CD8-positive, alpha-beta memory T cell (primary cell): ENCODE data around the gene KIRREL1. TPM values are rescaled to one million over a fixed set of nuclear protein-coding genes. Genes with fewer than 3 reads are reported as not detected.

Experiments
- CTCF ChIA-PET: fragments of 350-600 bp; sonication (Branson Sonifier 250); formaldehyde crosslinking; loops from one replicate; lab custom pipeline; 2021; ENCODE audit warnings: antibody characterized with exemption; lab: Charles Lee
- POLR2A ChIA-PET: fragments of 350-600 bp; sonication (Branson Sonifier 250); formaldehyde crosslinking; loops from one replicate; lab custom pipeline; 2021; ENCODE audit warnings: antibody characterized with exemption; lab: Charles Lee
- DNase-seq, 5 donors: peaks; one replicate each; pipeline versions ENCODE4 v3.0.0 to v3.0.0-alpha.2; 2020 to 2022; ENCODE audit warnings: mixed read lengths in 1 of 5
- H3K27ac ChIP-seq: one replicate; pipeline ENCODE4 v1.7.0; 2013; ENCODE audit warnings: low read depth, mild to moderate bottlenecking, low read length, moderate library complexity
- H3K27me3 ChIP-seq: 2 replicates; pipeline ENCODE4 v1.7.0; 2013; ENCODE audit warnings: low read length, mild to moderate bottlenecking; ENCODE audit not compliant: insufficient read depth, poor library complexity, severe bottlenecking
- H3K36me3 ChIP-seq: 2 replicates; pipeline ENCODE4 v1.7.0; 2013; ENCODE audit warnings: mild to moderate bottlenecking, low read length, moderate library complexity; ENCODE audit not compliant: insufficient read depth
- H3K4me1 ChIP-seq: 2 replicates; pipeline ENCODE4 v1.7.0; 2013; ENCODE audit warnings: mild to moderate bottlenecking, low read length, moderate library complexity; ENCODE audit not compliant: insufficient read depth
- H3K4me3 ChIP-seq: 2 replicates; pipeline ENCODE4 v1.7.0; 2013; ENCODE audit warnings: mild to moderate bottlenecking, low read length
- H3K9me3 ChIP-seq: 2 replicates; pipeline ENCODE4 v1.7.0; 2013; ENCODE audit warnings: mild to moderate bottlenecking, low read length
- H3K27ac Mint-ChIP-seq, 8 donors: one replicate each; pipeline ENCODE4 v1.8.0; 2020 to 2021; ENCODE audit warnings: mixed read lengths in 8 of 8, mild to moderate bottlenecking in 6 of 8, inconsistent platforms in 3 of 8, moderate library complexity in 3 of 8
- H3K27me3 Mint-ChIP-seq, 2 donors: one replicate each; pipeline ENCODE4 v1.8.0; 2020 to 2021; ENCODE audit warnings: mixed read lengths in 2 of 2, mild to moderate bottlenecking in 1 of 2, moderate library complexity in 1 of 2
- H3K36me3 Mint-ChIP-seq, 3 donors: one replicate each; pipeline ENCODE4 v1.8.0; 2020 to 2021; ENCODE audit warnings: mixed read lengths in 3 of 3, inconsistent platforms in 1 of 3, mild to moderate bottlenecking in 1 of 3
- H3K4me1 Mint-ChIP-seq, 3 donors: one replicate each; pipeline ENCODE4 v1.8.0; 2020 to 2021; ENCODE audit warnings: mixed read lengths in 3 of 3, inconsistent platforms in 1 of 3, mild to moderate bottlenecking in 1 of 3
- H3K4me3 Mint-ChIP-seq, 7 donors: one replicate each; pipeline ENCODE4 v1.8.0; 2020 to 2021; ENCODE audit warnings: mixed read lengths in 7 of 7, mild to moderate bottlenecking in 6 of 7, moderate library complexity in 4 of 7, inconsistent platforms in 2 of 7
- H3K9me3 Mint-ChIP-seq, 5 donors: one replicate each; pipeline ENCODE4 v1.8.0; 2020 to 2022; ENCODE audit warnings: mixed read lengths in 5 of 5, mild to moderate bottlenecking in 3 of 5, moderate library complexity in 2 of 5, inconsistent platforms in 1 of 5
- polyA plus RNA-seq: library from polyadenylated mRNA; unstranded; fragments of 300-500 nt; fragmentation: Illumina TruSeq; gene quantifications from one replicate; pipeline ENCODE4 v1.2.3, GENCODE V29; 2021
- total RNA-seq, 2 experiments: library from RNA; stranded (reverse); gene quantifications; one replicate each; pipeline ENCODE4 v1.2.3, GENCODE V29; 2021

KIRREL1 gene
- total and polyA plus RNA-seq, 3 experiments from 2014 or later: 0.04 TPM; not detected in 2

GRCh38 chr1:158105352-158106095, 112.1 kb downstream of the KIRREL1 start:
- no peaks in the 10 kb centered on the region for H3K27me3 ChIP-seq
- H3K36me3 ChIP-seq: no peaks in the 10 kb centered on the region
- POLR2A ChIA-PET: no interaction called here
- H3K4me1 Mint-ChIP-seq: peaks cover 0 to 4% (median 0%) of the 10 kb centered on the region in 3 donors
- no peaks in the 10 kb centered on the region for H3K4me1 ChIP-seq
- DNase-seq: no peak
- no peak overlapping the region for H3K4me3 Mint-ChIP-seq
- no peaks in the 10 kb centered on the region for H3K36me3 Mint-ChIP-seq
- peaks cover 3 to 17% of the 10 kb centered on the region in 2 donors for H3K27me3 Mint-ChIP-seq
- H3K9me3 Mint-ChIP-seq: peaks cover 0 to 1% (median 0%) of the 10 kb centered on the region in 5 donors
- H3K4me3 ChIP-seq: no peak overlapping the region
- H3K27ac ChIP-seq: no peak overlapping the region
- CTCF ChIA-PET: interaction anchor here (1.4 kb wide), 1 partner anchor 14 kb away, joined by 3 read pairs; no protein-coding TSS in a partner anchor
- H3K9me3 ChIP-seq: no peaks in the 10 kb centered on the region
- no peak overlapping the region for H3K27ac Mint-ChIP-seq

DNA sequence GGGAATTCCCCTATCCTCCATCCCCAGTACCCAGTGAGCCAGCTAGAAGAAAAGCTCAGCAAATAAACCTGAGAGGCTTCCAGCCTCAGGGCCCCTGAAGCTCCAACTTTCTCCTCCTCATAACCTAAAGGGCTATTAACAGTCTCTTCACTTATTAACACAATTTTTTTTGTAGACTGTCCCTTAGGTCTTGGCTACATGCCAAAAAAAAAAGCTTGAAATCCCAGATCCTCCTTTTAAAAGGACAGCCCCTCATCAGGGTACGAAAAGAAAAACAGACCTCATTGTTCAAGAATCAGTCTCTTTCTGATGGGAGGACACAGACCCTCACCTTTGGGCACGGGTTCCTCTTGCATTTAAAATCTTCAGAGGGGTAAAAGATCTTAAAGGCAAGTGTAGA, 114.5 kb downstream of the KIRREL1 start:
- Histone ChIP-seq H3K36me3 (no peaks in the 10 kb centered on the region), H3K27ac (no peak overlapping the region)
- no peak overlapping the region for H3K27ac Mint-ChIP-seq

GRCh38 chr1:158112994-158113758, 119.7 kb downstream of the KIRREL1 start:
- Mint-ChIP-seq H3K4me1 (peaks cover 15 to 19% (median 17%) of the 10 kb centered on the region in 3 donors), H3K4me3 (peak overlapping the region; percentile 32 to 83 (median 79)), H3K27me3 (peaks cover 34 to 53% of the 10 kb centered on the region in 2 donors), H3K36me3 (no peaks in the 10 kb centered on the region), H3K27ac (peak overlapping the region in 1 of 8 donors; percentile 9), H3K9me3 (peaks cover 0 to 1% (median 0%) of the 10 kb centered on the region in 5 donors)
- no peak overlapping the region for H3K27ac ChIP-seq
- peak in 2 of 5 donors; percentile 24 to 39 for DNase-seq
- no peaks in the 10 kb centered on the region for H3K36me3 ChIP-seq
- H3K27me3 ChIP-seq: peaks cover 7% of the 10 kb centered on the region
- ChIA-PET CTCF (interaction anchor here (1.6 to 3.9 kb wide), 3 partner anchors 10 to 17 kb away, joined by 3 to 19 read pairs (median 6); no protein-coding TSS in a partner anchor), POLR2A (no interaction called here)
- peaks cover 5% of the 10 kb centered on the region for H3K4me1 ChIP-seq
- H3K9me3 ChIP-seq: no peaks in the 10 kb centered on the region
- H3K4me3 ChIP-seq: peak overlapping the region; percentile 42

More for the DNA sequence above, 114.5 kb downstream of the KIRREL1 start:
- no peaks in the 10 kb centered on the region for H3K9me3 ChIP-seq
- no peaks in the 10 kb centered on the region for H3K27me3 ChIP-seq
- ChIA-PET CTCF (no interaction called here), POLR2A (no interaction called here)
- Mint-ChIP-seq H3K36me3 (no peaks in the 10 kb centered on the region), H3K27me3 (peaks cover 16 to 33% of the 10 kb centered on the region in 2 donors), H3K9me3 (peaks cover 0 to 1% (median 0%) of the 10 kb centered on the region in 5 donors), H3K4me1 (peaks cover 2% of the 10 kb centered on the region in 3 donors), H3K4me3 (no peak overlapping the region)
- DNase-seq: no peak
- H3K4me1 ChIP-seq: no peaks in the 10 kb centered on the region
- H3K4me3 ChIP-seq: no peak overlapping the region

GRCh38 chr1:158113759-158114127, 120.3 kb downstream of the KIRREL1 start:
- peaks cover 17 to 24% (median 22%) of the 10 kb centered on the region in 3 donors for H3K4me1 Mint-ChIP-seq
- H3K9me3 ChIP-seq: no peaks in the 10 kb centered on the region
- H3K27ac ChIP-seq: no peak overlapping the region
- no peak overlapping the region for H3K4me3 ChIP-seq
- ChIA-PET POLR2A (no interaction called here), CTCF (interaction anchor here (1.6 to 3.9 kb wide), 3 partner anchors 9 to 18 kb away, joined by 3 to 19 read pairs (median 6); no protein-coding TSS in a partner anchor)
- H3K4me1 ChIP-seq: peaks cover 5% of the 10 kb centered on the region
- no peaks in the 10 kb centered on the region for H3K36me3 Mint-ChIP-seq
- H3K27me3 Mint-ChIP-seq: peaks cover 39 to 59% of the 10 kb centered on the region in 2 donors
- no peaks in the 10 kb centered on the region for H3K36me3 ChIP-seq
- H3K27ac Mint-ChIP-seq: peak overlapping the region in 2 of 8 donors; percentile 34 to 60
- no peak for DNase-seq
- peaks cover 7% of the 10 kb centered on the region for H3K27me3 ChIP-seq
- H3K9me3 Mint-ChIP-seq: peaks cover 0 to 1% (median 0%) of the 10 kb centered on the region in 5 donors
- H3K4me3 Mint-ChIP-seq: peak overlapping the region; percentile 32 to 83 (median 79)

DNA sequence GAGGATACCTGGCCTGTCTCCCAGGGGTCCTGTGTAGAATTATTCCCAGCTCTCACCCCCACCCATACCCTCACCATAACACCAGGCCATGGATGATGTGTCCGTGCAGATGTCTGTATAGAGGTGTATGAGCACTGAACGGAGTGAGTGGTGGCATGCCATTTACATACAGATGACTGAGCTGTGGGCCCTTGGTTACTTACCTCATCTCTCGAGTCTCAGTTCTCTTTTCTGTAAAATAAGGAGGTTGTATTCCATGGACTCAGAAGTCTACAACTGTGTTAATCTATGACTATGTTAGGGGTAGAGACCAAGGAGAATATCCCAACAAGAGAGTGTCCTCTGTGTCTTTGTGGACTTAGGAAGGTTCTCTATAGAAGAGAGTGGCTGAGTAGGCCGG, 121.7 kb downstream of the KIRREL1 start:
- Histone ChIP-seq H3K36me3 (no peaks in the 10 kb centered on the region), H3K4me3 (no peak overlapping the region), H3K27me3 (peaks cover 7% of the 10 kb centered on the region), H3K4me1 (peaks cover 5% of the 10 kb centered on the region), H3K9me3 (no peaks in the 10 kb centered on the region), H3K27ac (no peak overlapping the region)
- peaks cover 49 to 71% of the 10 kb centered on the region in 2 donors for H3K27me3 Mint-ChIP-seq
- CTCF ChIA-PET: interaction anchor here (3.9 kb wide), 1 partner anchor 10 kb away, joined by 19 read pairs; no protein-coding TSS in a partner anchor
- POLR2A ChIA-PET: no interaction called here
- H3K36me3 Mint-ChIP-seq: no peaks in the 10 kb centered on the region
- no peak overlapping the region for H3K4me3 Mint-ChIP-seq
- no peak overlapping the region for H3K27ac Mint-ChIP-seq
- no peak for DNase-seq
- peaks cover 17 to 24% (median 22%) of the 10 kb centered on the region in 3 donors for H3K4me1 Mint-ChIP-seq
- H3K9me3 Mint-ChIP-seq: no peaks in the 10 kb centered on the region

GRCh38 chr1:158116311-158117167, 123.1 kb downstream of the KIRREL1 start:
- Mint-ChIP-seq H3K36me3 (no peaks in the 10 kb centered on the region), H3K27me3 (peaks cover 48 to 81% of the 10 kb centered on the region in 2 donors), H3K9me3 (no peaks in the 10 kb centered on the region), H3K4me3 (no peak overlapping the region), H3K27ac (no peak overlapping the region), H3K4me1 (peaks cover 17 to 24% (median 22%) of the 10 kb centered on the region in 3 donors)
- ChIA-PET CTCF (interaction anchor here (0.9 to 3.9 kb wide), 3 partner anchors 8 to 1097 kb away, joined by 3 to 19 read pairs (median 3); no protein-coding TSS in a partner anchor), POLR2A (no interaction called here)
- Histone ChIP-seq H3K36me3 (no peaks in the 10 kb centered on the region), H3K27ac (no peak overlapping the region), H3K4me1 (peaks cover 5% of the 10 kb centered on the region), H3K9me3 (no peaks in the 10 kb centered on the region), H3K4me3 (no peak overlapping the region), H3K27me3 (peaks cover 7% of the 10 kb centered on the region)
- DNase-seq: no peak
